Bronchus fibroblast of lung (primary cell): ENCODE data around the gene PSMC5. TPM values are rescaled to one million over a fixed set of nuclear protein-coding genes. Genes with fewer than 3 reads are reported as not detected.

Experiments used
- total RNA-seq: library from RNA; depleted of rRNA; stranded (reverse); fragments of >200 nt; gene quantifications from 2 replicates; pipeline ENCODE4 v1.2.3, GENCODE V29; 2015

Gene PSMC5
- 64.2 and 92.2 TPM in 2 replicates for total RNA-seq

GRCh38 chr17:63827002-63827800 is at the start of gene PSMC5, which contains the start of gene FTSJ3:
PSMC5 (plus strand) TSS chr17:63827431; CDS start chr17:63827491, 60 bp downstream.
FTSJ3 (minus strand) TSS chr17:63827663; CDS start chr17:63826902, 761 bp downstream.

GRCh38 chr17:63842540-63843386 is 15.5 kb downstream of the PSMC5 start, which contains the start of gene SMARCD2:
SMARCD2 (minus strand) TSS chr17:63842685; CDS start chr17:63842674, 11 bp downstream.

DNA sequence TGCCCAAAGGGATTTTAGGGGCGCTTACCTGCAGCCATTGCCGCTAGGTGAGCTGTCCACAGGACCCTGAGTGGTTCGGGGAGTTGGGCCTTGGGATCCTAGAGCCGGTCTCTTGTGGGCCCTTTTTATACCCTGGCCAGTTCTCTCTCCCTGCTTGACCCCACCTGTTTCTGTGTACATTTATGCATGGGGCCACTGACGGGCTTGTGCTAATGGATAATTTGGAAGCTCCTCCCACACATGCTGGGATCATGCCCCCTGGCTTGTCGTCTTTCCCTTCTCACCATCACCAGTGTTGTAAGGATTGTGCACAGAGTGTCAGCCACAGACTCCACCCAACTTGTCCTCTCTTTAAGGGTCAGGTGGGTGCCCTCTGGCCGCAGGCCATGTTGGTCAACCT is 46.3 kb downstream of the PSMC5 start, which contains the start of gene CSH2:
TSS of gene CSH2 (minus strand) at position 101 of the 400 bp plus-strand sequence. CDS start at position 38, 63 bp downstream.

Other genes with a start within 250 kb of the PSMC5 start
- gene TACO1, start 226.5 kb upstream of the PSMC5 start, total RNA-seq = 26.7 and 30.2 TPM in 2 replicates
- gene MAP3K3, start 205.0 kb upstream of the PSMC5 start, total RNA-seq = 21.6 and 21.9 TPM in 2 replicates
- 24.4 and 31.3 TPM in 2 replicates for gene LIMD2, start 127.3 kb upstream of the PSMC5 start, total RNA-seq
- gene STRADA, start 85.6 kb upstream of the PSMC5 start, total RNA-seq = 18.8 and 22.6 TPM in 2 replicates
- gene CCDC47, start 53.8 kb upstream of the PSMC5 start, total RNA-seq = 20.3 and 22.6 TPM in 2 replicates
- 27.9 and 31.2 TPM in 2 replicates for gene DDX42, start 53.3 kb upstream of the PSMC5 start, total RNA-seq
- 36.7 and 50.5 TPM in 2 replicates for gene FTSJ3, start 232 bp downstream of the PSMC5 start, total RNA-seq
- gene SMARCD2, start 15.3 kb downstream of the PSMC5 start, total RNA-seq = 106 and 111 TPM in 2 replicates
- not detected in 2 replicates for gene CSH2, start 46.2 kb downstream of the PSMC5 start, total RNA-seq
- not detected in 2 replicates for gene GH2, start 54.5 kb downstream of the PSMC5 start, total RNA-seq
- not detected in 2 replicates for gene CSH1, start 69.1 kb downstream of the PSMC5 start, total RNA-seq
- gene CSHL1, start 83.8 kb downstream of the PSMC5 start, total RNA-seq = not detected in 2 replicates
- not detected in 2 replicates for gene GH1, start 91.4 kb downstream of the PSMC5 start, total RNA-seq
- gene CD79B, start 104.9 kb downstream of the PSMC5 start, total RNA-seq = not detected in 2 replicates
- gene SCN4A, start 145.5 kb downstream of the PSMC5 start, total RNA-seq = under 0.01 and 0.59 TPM in 2 replicates
- gene PRR29, start 170.9 kb downstream of the PSMC5 start, total RNA-seq = 0.30 TPM in 1 of 2 replicates, not detected in the other
- 1.3 and 1.8 TPM in 2 replicates for gene ICAM2, start 193.2 kb downstream of the PSMC5 start, total RNA-seq